Activated CD8-positive, alpha-beta memory T cell treated with anti-CD3 and anti-CD28 coated beads, Interleukin-2, amount 50 U/mL, for 24 hours (primary cell): ENCODE measurements around the gene FGF12.

Experiments
- DNase-seq: peaks from one replicate; pipeline ENCODE4 v3.0.0-alpha.2; 2020; ENCODE audit errors: extremely low read depth

Gene FGF12

GRCh38 chr3:192501401-192501800 is 225.9 kb downstream of the FGF12 start:
- no peak for DNase-seq

- no peak for DNase-seq
These were observed 230.3 kb downstream of the FGF12 start for GRCh38 chr3:192496905-192497587.

- no peak for DNase-seq
These were observed 233.2 kb downstream of the FGF12 start for GRCh38 chr3:192494174-192494573.

DNA sequence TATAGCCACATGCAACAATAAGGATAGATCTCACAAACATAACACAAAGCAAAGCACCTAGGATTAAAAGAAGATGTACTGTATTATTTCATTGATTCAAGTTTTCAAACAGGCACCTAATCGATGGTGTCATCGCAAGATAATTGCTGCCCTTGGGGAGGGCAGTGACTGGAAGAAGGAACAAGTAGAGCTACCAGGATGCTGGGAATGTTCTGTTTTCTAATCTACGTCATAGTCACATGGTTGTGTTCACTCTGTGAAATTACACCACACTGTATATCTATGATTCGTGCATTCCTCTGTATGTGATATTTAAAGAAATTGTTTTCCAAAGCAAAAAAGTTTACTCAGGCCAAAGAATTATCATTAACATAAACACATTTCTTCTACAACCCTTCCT is 236.6 kb downstream of the FGF12 start:
- DNase-seq = no peak

GRCh38 chr3:192489579-192489978 is 237.8 kb downstream of the FGF12 start:
- no peak for DNase-seq

DNA sequence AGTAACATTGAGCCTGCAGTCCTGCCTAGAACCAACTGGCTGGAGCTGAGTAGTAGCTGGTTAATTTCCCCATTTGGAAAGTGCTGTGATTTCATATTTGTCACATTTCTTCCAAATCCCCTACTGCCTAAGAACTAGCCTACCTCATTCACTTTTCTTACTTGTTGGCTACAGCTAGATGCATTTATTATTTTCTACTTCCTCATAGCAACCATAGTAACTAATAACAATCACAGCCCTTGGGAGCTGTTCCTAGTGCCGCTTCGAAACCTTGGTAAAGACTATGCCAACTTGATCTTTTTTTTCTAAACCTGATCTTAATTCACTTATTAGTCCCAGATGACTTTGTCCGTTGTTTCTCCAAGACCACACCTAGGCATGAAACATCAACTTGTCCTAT is 240.3 kb downstream of the FGF12 start:
- DNase-seq = no peak

DNA sequence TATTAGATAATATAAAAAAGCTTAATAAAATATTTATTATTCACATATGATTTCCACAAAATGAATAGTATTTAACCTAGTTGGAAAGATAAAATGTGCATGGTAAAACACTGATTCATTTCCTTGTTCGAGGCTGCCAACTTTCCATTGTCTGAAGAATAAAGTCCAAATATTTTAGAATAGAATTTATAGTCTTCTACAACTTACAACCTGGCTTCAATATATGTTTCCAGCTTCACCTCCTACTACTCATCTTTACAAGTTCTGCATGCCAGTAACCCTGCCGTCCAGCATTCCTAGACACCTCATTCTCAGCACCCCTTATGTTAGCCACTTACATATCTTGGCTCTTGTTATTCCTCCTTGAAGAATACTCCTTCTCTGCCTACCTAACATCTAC is 244.5 kb downstream of the FGF12 start:
- DNase-seq = no peak

GRCh38 chr3:192482391-192482790 is 244.9 kb downstream of the FGF12 start:
- DNase-seq = no peak

- DNase-seq = no peak
These were observed 245.7 kb downstream of the FGF12 start for GRCh38 chr3:192481638-192482037.

DNA sequence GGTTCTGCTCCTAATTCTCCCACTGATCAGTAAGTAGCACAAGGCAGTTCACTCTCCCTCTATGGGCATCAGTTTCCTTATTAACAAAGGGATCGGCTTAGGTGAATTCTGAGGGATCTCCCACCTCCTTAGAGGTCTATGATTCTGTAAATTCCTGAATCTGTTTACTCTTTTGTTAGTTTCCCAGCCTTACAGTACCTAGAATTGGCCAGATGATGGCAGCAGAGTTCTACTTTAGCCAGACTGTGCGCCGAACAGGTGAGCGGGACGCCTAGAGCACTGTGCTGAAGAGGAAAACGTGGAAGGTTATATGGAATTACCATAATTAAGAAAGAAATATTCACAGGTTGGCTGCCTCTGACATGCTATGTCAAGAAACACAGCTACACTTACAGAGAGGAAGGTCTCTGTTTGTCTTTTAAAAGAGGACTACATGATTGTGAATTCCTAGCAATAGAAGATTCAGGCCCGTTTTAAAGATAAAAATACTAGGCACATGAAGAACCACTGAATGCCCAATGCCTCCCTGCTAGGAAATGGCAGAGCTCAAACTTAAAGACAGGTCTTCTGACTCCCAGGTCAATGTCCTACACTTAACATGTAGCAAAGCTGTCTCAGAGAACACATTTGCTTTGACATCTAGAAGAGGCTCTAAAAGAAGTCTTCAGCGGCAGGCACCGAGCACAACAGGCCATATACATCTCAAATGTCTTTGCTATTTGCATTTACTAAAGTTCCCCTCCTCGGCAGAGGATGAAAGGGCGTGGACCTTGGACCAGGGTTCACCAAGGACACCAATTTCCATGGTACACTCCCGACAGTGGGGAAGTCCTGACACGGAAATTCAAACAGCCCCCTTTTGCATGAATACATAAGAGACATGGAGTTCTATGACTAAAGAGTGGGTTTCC is 259.9 kb downstream of the FGF12 start:
- DNase-seq = peak; percentile 12

DNA sequence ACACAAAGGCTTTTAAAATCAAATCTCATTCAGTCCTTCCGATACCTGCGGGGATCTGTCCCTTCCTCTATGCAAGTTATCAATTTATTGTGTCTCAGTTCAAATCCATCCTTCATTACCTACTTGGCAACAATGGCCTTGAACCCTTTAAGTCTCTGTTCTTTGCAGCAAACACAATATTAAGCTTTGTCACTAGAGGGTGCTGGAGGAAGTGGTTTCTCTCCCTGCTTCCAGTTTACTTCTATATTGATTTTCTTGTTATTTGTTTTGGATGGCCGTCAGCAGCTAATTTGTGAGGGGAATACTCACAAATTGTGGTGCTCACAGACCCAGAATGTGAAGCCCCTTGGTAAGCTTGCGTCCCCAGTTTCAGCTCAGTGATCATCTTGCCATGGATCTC is 278.3 kb downstream of the FGF12 start:
- DNase-seq = no peak

DNA sequence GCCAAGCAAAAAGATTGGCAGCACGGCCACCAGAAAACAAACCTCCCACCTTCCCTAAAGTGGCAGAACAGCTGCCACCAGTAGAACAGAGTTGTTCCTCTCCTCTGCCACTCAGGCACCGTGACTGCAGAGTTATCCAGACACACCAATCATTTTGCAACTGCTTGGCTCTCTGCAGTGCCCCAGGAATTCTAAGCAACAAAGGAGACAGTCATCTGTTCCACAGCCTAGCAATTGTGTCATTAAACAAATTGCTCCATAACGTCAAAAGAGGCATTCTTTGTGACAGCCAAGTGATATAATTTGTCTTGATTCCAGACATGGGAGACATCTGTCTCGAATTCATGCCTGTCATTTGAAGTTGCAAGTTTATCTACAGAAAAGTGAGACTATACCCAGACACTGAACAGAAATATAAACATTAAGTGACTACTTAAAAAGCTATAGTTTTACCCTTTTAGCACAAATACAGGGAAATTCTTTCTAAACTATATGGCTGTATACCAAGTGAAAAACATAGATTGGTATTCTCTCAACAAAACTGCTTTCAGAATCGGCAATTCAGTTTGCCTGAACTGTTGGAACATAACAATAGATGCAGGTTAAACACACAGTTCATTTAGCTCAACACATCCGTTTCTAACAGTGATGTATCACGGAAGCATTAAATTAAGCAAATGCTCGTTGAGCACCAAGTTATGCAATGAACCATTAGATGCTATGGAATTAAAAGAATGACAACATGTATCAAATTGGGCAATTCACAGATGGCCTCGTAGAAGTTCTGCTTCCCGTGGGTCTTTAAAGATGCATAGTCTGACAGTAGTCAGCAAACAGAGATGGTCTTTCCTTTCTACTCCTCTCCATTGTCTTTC is 281.3 kb downstream of the FGF12 start:
- DNase-seq = no peak

DNA sequence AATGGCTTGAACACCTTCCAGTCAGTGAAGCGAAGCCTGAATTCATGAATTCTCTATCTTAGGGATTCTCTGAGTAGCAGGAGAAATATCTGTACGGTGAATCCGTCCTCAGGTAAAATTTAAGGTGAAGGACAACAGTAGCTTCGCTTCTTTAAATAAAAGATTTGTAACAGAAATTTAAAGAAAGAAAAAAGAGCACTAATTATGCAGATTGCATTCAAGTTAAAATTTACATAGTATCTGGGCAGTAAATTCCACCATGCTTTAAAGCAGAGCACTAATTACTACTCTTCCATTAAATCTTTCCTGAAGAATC is 282.6 kb downstream of the FGF12 start:
- DNase-seq = no peak

GRCh38 chr3:192444096-192444790 is 283.1 kb downstream of the FGF12 start:
- peak; percentile 5 for DNase-seq

- no peak for DNase-seq
These were observed 292.1 kb downstream of the FGF12 start for GRCh38 chr3:192435241-192435640.

- DNase-seq = no peak
These were observed 293.2 kb downstream of the FGF12 start for GRCh38 chr3:192434186-192434585.

GRCh38 chr3:192433704-192434103 is 293.6 kb downstream of the FGF12 start:
- DNase-seq = no peak

DNA sequence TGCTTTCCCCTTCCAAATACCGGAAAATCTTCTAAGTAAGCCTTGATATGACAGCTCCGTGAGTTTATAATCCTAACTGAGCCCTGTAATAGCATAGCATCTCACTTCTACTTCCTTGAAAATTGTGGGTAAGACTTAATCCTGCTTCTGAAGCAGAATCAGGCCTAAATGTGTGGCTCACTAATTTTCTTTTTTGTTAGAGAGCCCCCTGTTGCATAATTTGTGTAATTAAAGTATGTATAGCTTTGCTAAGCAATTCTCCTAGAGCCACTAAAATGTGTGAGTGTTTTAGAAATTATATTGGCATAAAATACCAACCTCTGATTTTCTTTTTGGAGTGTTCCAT is 304.4 kb downstream of the FGF12 start:
- no peak for DNase-seq

GRCh38 chr3:192422321-192422996 is 304.9 kb downstream of the FGF12 start:
- DNase-seq = no peak

DNA sequence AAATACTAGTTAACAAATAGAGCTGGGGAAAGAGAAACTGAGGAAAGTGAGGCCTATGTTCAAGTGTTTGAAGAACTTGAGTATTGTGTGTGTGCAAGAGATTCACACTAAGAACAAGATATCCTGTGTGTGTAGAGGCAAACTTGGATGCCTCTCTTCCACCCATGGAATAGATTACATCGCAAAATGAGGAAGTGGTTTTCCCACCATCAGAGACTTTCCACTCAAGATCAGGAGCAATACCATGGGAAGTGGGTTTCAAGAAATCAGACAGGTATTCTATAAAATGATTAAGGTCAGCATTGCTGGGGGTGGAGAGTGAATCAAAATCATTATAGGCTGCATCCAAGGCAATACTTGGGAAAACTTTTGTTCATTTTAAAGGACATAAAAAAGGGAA is 308.0 kb downstream of the FGF12 start:
- no peak for DNase-seq

DNA sequence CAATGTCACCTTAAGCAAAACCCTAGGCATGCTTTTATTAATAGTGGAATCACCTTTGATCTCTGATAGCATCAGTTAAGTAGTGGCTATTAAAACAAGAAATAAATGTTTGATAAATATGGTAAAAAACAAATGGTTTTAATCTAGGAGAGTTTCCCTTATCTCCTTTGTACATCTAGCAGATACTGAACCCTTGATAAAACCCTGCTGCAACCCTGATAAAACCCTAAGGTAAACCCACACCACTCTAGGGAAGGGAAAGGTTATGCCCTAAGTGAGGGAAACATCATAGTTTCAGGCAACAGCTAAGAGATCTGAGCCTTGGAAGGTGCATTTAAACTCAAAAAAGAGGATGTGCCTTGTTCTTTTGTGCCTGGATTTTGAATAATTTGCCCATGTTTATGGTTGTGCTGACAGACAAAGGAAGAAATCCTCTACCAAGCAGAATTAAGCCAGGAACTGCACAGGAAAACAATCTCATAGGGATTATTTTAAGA is 309.7 kb downstream of the FGF12 start:
- DNase-seq = no peak
